ENCODE results near the gene PPIE.

PPIE gene

GRCh38 chr1:39721664-39722063 is 17.0 kb upstream of the PPIE start:
- no peak for DNase-seq

GRCh38 chr1:39722495-39722894 is 16.2 kb upstream of the PPIE start:
- DNase-seq = no peak

DNA sequence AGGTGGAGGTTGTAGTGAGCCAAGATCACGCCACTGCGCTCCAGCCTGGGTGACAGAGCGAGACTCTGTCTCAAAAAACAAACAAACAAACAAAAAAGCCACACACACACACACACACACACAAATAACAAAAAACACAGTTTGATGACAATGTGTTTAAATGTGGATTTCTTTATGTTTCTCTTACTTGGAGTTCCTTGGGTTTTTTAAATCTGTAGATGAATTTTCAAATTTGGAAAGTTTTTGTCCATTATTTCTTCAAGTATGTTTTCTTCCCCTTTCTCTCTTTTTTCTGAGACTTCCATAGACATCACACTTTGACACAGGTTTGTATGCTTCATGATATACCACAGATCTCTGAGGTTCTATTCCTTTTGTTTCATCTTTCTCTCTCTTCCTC is 12.1 kb upstream of the PPIE start:
- no peak for DNase-seq

- DNase-seq = no peak
Observed at GRCh38 chr1:39727221-39727931, 11.3 kb upstream of the PPIE start.

DNA sequence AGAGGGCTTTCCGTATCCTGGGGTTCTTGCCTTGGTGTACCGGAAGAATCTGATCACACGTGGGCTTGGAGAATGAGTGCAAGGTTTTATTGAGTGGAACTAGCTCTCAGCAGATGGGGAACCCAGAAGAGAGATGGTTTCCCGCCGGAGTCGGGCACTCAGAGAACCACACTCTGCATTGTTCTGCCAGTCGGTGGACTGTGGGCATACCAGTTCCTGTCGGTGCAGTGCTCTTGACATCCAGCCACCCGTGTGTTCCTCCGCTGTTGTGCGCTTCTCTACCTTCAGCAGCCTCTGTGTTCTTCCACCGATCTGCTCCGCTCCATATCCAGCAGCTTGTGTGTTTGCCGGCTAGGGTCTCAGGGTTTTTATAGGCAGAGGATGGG is 10.8 kb upstream of the PPIE start:
- no peak for DNase-seq

GRCh38 chr1:39729030-39729429 is 9.7 kb upstream of the PPIE start:
- DNase-seq = no peak

DNA sequence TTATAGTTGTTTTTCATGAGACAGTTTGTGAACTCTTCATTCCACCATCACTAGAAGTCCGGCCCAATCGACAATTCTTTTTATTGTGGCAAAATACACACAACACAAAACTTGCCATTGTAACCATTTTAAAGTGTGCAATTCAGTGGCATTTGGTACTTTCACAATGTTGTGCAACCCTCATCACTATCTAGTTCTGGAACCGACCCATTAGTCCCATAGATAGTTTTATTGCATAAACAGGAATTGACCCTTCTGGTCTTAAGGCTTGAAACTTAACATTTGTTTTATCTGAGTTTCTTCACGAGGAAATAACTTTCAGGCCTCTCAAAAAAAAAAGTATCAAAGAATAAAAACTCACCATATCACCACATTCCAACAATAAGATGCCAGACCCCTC is 8.8 kb upstream of the PPIE start:
- no peak for DNase-seq

GRCh38 chr1:39732730-39733129 is 6.0 kb upstream of the PPIE start:
- DNase-seq = no peak

DNA sequence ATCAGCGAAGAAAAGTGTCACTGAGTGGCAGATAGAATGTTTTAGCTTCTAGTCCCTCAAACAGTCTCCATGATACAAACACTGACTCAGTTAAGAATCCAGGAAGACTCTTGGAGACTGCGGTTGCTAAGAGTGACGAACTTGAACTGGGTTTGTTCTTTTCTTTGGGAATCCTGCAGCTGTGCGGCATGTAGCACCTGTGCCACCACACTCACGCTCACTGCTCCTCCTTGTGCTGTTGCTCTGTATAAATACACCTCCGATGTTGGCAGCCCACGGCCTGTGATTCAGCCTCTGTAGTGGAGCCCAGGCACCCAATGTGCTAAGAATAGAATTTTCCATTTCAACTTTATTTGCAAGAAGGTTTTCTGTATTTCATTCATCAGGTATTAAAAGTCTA is 5.5 kb upstream of the PPIE start:
- no peak for DNase-seq

DNA sequence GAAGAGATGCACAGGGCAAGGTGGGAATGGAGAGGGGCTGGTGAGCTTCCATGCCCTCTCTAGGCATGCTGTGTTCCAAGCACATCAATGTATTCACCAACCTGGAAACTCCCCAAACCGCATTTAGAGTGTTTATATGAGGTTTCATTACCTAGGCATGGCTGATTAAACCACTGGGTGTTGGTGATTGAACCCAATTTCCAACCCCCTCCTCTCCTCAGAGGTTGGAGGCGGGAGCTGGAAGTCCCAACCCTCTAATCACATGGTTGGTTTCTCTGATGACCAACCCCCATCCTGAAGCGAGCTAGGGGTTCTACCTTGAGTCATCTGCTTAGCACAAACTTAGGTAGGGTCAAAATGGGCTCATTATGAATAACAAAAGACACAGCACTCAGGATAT is 3.0 kb upstream of the PPIE start:
- no peak for DNase-seq

DNA sequence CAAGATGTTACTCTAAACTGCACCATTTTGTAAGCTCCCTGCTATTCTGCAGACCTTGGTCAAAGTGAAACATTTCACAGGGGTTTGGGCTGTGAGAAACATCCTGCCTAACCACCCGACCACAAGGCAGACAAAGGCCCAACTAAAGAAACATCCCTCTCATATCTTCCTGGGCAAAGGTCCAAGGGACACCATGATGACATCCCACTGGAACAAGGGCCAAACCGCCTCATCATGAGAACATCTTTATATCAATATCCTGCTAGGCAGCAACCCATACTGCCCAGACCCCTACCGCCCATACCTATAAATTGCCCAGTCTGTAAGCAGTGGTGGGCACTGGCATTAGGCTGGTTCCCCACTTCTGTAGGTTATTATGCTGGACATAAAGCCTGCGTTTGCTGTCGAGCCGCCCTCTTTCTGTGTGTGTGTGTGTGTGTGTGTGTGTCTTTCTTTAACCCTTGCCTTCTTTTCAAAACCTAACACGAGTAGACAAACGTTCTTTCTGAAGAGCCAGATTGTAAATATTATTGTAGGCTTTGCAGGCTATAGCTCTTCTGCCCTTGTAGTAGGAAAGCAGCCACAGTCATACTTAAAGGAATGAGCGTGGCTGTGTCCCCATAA is 1.0 kb upstream of the PPIE start:
- DNase-seq = peak; percentile 18

GRCh38 chr1:39745016-39745670 is 6.5 kb downstream of the PPIE start:
- no peak for DNase-seq

DNA sequence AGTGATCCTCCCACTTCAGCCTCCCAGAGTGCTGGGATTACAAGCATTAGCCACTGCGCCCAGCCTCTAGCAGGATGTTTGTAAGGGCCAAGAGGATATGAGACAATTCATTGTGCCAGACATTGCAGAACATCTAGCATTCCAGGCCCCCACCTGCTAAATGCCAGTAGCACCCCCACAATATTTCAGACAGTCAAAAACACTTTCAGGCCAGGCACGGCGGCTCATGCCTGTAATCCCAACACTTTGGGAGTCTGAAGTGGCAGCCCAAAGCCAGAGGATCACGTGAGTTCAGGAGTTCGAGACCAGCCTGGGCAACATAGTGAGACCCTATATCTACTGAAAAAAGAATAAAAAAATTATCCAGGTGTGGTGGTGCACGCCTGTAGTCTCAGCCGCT is 12.9 kb downstream of the PPIE start:
- no peak for DNase-seq

- no peak for DNase-seq
Observed at GRCh38 chr1:39752703-39753102, 14.0 kb downstream of the PPIE start.

DNA sequence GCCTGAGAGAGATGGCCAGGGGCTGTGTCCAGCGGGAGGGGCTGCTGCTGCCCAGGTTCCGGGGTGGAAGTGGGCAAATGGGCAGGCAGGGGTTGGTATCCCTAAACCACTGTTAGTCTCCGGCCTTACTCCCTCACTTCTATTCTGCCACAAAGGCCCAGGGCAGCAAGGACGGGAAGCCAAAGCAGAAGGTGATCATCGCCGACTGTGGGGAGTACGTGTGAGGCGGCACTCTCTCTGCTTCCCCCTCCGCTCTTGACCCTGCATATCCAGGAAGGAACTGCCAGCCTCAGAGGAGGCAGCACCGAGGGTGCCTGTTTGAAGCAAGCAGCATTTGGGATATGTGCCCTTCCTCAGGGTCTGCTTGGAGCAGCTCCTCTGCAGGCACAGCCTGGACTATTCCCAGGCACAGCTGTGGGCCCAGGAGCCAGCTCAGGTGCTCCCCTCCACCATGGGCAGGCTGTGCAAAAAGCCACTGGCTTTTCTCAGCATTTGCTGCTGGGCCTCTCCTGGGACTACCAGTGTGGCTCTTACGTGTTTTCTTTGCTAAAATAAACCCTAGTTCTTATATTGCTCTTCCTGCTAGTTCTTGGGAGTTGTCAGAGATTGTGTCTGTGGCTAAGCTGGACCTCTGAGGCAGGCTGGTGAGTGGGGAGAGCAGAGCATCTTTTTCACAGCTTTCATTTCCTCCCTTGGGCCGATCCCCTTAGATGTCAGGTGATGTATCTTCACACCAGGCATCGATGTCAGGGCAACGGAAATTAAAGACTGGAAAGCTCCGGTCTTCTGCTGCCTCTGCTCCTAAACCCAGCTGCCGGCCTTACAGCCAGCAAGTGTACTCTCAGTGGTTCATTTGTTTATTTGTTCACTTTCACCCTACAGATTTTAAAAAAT is 14.7 kb downstream of the PPIE start:
- DNase-seq = no peak

GRCh38 chr1:39754026-39754570 is 15.4 kb downstream of the PPIE start:
- no peak for DNase-seq

DNA sequence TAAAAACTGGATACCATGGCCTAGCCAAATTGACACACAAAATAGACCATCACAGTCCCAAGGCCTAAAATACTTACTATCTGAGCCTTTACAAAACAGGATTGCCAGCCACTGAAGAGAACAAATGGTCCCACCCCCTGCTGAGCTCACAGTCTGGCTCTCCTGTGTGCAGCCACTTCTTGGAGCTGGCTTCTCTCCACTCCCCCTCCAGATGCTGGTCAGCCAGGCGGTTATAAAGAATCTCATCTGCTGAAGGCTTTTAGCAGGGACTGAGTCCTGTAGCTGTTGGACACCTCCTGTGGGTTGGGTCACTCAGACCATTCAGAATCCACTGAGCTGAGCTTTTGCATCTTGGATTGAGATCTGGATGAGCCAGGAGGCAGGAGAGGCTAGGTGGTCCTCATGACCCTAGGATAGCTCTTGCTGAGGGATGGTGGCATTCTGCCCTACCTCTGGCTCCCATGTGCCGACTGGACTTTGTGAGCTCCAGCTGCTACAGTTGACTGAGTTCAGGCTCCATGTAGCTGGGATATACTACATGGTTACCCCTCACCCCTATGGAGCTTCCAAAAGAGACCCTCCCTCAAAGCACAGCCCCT is 16.3 kb downstream of the PPIE start:
- DNase-seq = no peak

- DNase-seq = no peak
Observed at GRCh38 chr1:39755965-39756659, 17.4 kb downstream of the PPIE start.

DNA sequence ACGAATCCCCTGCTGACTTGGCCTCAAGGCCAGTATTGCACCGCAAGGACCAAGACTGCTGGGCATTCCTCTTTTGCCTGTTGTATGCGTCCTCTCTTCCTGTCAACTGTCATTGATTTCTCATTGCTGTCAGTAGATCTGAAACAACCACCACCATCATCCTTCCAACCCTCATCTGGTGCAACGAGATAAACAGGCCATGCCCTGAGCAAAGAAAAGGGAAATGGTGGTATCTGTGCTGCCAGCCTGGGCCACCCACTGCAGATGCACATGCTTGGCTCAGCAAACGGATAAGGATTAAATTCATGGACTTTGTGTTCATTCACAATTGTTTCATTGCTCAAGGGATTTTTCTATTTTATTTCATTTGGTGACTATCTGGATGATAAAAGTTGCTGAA is 18.8 kb downstream of the PPIE start:
- DNase-seq = peak; percentile 96

GRCh38 chr1:39758556-39759435 is 20.1 kb downstream of the PPIE start:
- no peak for DNase-seq

DNA sequence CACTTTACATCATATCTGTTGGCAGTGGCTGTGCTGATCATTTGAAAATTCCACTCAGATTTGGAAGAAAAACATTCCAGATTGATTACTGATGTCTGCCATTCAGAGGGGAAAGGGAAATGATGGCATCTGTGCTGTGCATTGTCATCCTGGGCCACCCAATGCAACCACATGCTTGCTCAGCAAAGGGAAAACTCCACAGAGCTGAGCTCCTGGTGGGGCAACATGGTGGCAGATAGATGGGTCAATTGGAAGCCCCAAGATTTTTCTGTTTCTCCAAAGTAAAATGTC is 20.7 kb downstream of the PPIE start:
- DNase-seq = no peak
